ENCODE measurements around the gene NAPG.
"Not testable (repeated sequence)": the region's sequence is repeated elsewhere in the genome, so short reads cannot be mapped to it uniquely, and the experiment has no call there.

- TF ChIP-seq CTCF, EP300 (IDR thresholded peaks at IDR 0.05): not testable (repeated sequence)
Observed at GRCh38 chr18:10569941-10570340, 44.1 kb downstream of the NAPG start.
